Spleen (tissue), 11 donors: ENCODE results near the gene ZNF487. TPM values are rescaled to one million over a fixed set of nuclear protein-coding genes. Genes with fewer than 3 reads are reported as not detected.
A peak's percentile ranks its signal among the peaks of the same experiment; 100 is the strongest.

Source experiments
- DNase-seq: peaks from one replicate; pipeline ENCODE4 v3.0.0-alpha.2; 2020
- H3K27ac ChIP-seq, 8 donors: fragments of 200-600 bp; sonication (generic) in 7 of 8; 1 replicate in 4 of 8; 2 replicates in 4 of 8; pipeline versions ENCODE4 v1.5.0 to v1.8.0; 2016 to 2021; ENCODE audit warnings: inconsistent platforms in 4 of 8, mild to moderate bottlenecking in 4 of 8, moderate library complexity in 1 of 8
- H3K27me3 ChIP-seq, 7 donors: fragments of 200-600 bp; sonication (generic) in 6 of 7; replicated peaks in 1 of 7; 1 replicate in 4 of 7; 2 replicates in 3 of 7; pipeline versions ENCODE4 v1.5.0 to v1.8.0; 2016 to 2021; ENCODE audit warnings: inconsistent platforms in 3 of 7, mild to moderate bottlenecking in 1 of 7
- H3K36me3 ChIP-seq, 6 donors: fragments of 200-600 bp; sonication (generic) in 5 of 6; 1 replicate in 4 of 6; 2 replicates in 2 of 6; pipeline versions ENCODE4 v1.5.0 to v1.8.0; 2016 to 2021; ENCODE audit warnings: inconsistent platforms in 2 of 6
- H3K4me1 ChIP-seq, 6 donors: fragments of 200-600 bp; sonication (generic) in 5 of 6; 1 replicate in 3 of 6; 2 replicates in 3 of 6; pipeline versions ENCODE4 v1.5.0 to v1.8.0; 2016 to 2021; ENCODE audit warnings: inconsistent platforms in 3 of 6
- H3K4me3 ChIP-seq, 8 donors: fragments of 200-600 bp; sonication (generic) in 7 of 8; 1 replicate in 4 of 8; 2 replicates in 4 of 8; pipeline versions ENCODE4 v1.5.0 to v1.8.0; 2016 to 2021; ENCODE audit warnings: inconsistent platforms in 4 of 8, mild to moderate bottlenecking in 4 of 8, moderate library complexity in 2 of 8
- H3K9me3 ChIP-seq, 8 donors: fragments of 200-600 bp; sonication (generic) in 7 of 8; 1 replicate in 4 of 8; 2 replicates in 4 of 8; pipeline versions ENCODE4 v1.5.0 to v1.8.0; 2016 to 2021; ENCODE audit warnings: inconsistent platforms in 4 of 8
- POLR2A ChIP-seq, 3 donors: fragments of 450-650 bp; IDR thresholded peaks; one replicate each; pipeline ENCODE4 v1.5.1; 2017; ENCODE audit warnings: antibody characterized with exemption in 3 of 3, mild to moderate bottlenecking in 1 of 3
- POLR2AphosphoS5 ChIP-seq, 3 donors: sonication (generic); formaldehyde crosslinking; IDR thresholded peaks; one replicate each; pipeline ENCODE4 v1.5.1; 2017; ENCODE audit warnings: antibody characterized with exemption in 3 of 3
- WGBS, 5 donors: extraction: QIAGEN DNeasy Blood & Tissue Kit in 3 of 5; methylation state at CpG; one replicate each; pipeline versions ENCODE4 v1.1.5 to v1.1.7; 2013 to 2018; 5-methylcytosine and 5-hydroxymethylcytosine counted together
- intact Hi-C: fragments of 100-400 bp; cut with DNase I; formaldehyde crosslinking; loops from one replicate; pipeline ENCODE4 v1.15.0; 2023; ENCODE audit warnings: low total_unique reads
- polyA plus RNA-seq, 3 donors: library from polyadenylated mRNA; stranded (reverse); fragments of 200-250 nt; gene quantifications; one replicate each; pipeline ENCODE4 v1.2.1, GENCODE V29; 2013
- total RNA-seq, 7 donors: library from RNA; depleted of rRNA in 3 of 7; stranded (reverse); fragments of >200 nt in 3 of 7; fragmentation: NEBNext Ultra II Directional in 4 of 7; extraction: Animal tissue kit (Norgen Biotek cat#: 25700) in 4 of 7; gene quantifications; one replicate each; pipeline versions ENCODE4 v1.1.0 to v1.2.1, GENCODE V29; 2016 to 2021
- TF ChIP-seq, protein P1 (sequence below), 11 experiments: fragments of 200-600 bp in 7 of 11; fragments of 450-650 bp in 4 of 11; sonication (generic) in 4 of 11; IDR thresholded peaks in 8 of 11; conservative IDR thresholded peaks in 3 of 11; 1 replicate in 7 of 11; 2 replicates in 4 of 11; pipeline versions ENCODE4 v1.4.0 to v1.8.0; 2016 to 2021; ENCODE audit warnings: antibody characterized with exemption in 11 of 11, inconsistent platforms in 4 of 11, mild to moderate bottlenecking in 1 of 11
- donor health status: healthy with polysubstance abuse.
- donor health status: DM: no; HTN: no; CAD: no; lungs with moderate emphysema.
- donor health status: DM: no; HTN: no; CAD: no.
- donor health status: Bipolar disorder and iron deficiency.
- donor health status: healthy.
- donor health status: DM: no; HTN: no; CAD: no.
- donor health status: DM: yes; HTN: yes; CAD: no.

Gene ZNF487
- total and polyA plus RNA-seq, 10 donors: 4.9 to 12.1 (median 7.4) TPM

- DNase-seq: no peak
- Histone ChIP-seq H3K27me3 (no peaks in the 10 kb centered on the region), H3K4me3 (no peak overlapping the region), H3K36me3 (no peaks in the 10 kb centered on the region), H3K9me3 (no peaks in the 10 kb centered on the region), H3K27ac (no peak overlapping the region), H3K4me1 (peaks cover 0 to 26% (median 14%) of the 10 kb centered on the region in 6 donors)
- WGBS, 5 donors: 74 to 91% (median 87%) methylated on average over 2 of the region's 2 CpGs
- TF ChIP-seq POLR2AphosphoS5 (IDR thresholded peaks at IDR 0.05) (no peak), POLR2A (IDR thresholded peaks at IDR 0.05) (no peak)
- TF ChIP-seq, protein P1, sequence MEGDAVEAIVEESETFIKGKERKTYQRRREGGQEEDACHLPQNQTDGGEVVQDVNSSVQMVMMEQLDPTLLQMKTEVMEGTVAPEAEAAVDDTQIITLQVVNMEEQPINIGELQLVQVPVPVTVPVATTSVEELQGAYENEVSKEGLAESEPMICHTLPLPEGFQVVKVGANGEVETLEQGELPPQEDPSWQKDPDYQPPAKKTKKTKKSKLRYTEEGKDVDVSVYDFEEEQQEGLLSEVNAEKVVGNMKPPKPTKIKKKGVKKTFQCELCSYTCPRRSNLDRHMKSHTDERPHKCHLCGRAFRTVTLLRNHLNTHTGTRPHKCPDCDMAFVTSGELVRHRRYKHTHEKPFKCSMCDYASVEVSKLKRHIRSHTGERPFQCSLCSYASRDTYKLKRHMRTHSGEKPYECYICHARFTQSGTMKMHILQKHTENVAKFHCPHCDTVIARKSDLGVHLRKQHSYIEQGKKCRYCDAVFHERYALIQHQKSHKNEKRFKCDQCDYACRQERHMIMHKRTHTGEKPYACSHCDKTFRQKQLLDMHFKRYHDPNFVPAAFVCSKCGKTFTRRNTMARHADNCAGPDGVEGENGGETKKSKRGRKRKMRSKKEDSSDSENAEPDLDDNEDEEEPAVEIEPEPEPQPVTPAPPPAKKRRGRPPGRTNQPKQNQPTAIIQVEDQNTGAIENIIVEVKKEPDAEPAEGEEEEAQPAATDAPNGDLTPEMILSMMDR (IDR thresholded peaks at IDR 0.05 in 8 of 11, conservative IDR thresholded peaks at IDR 0.05 in 3 of 11): no peak
- intact Hi-C loops: no loop called here
These were observed 25.4 kb upstream of the ZNF487 start for GRCh38 chr10:43411536-43411935.

GRCh38 chr10:43415544-43415943, 21.4 kb upstream of the ZNF487 start:
- intact Hi-C loops: no loop called here
- Histone ChIP-seq H3K27ac (no peak overlapping the region), H3K9me3 (no peaks in the 10 kb centered on the region), H3K4me1 (peaks cover 15 to 40% (median 35%) of the 10 kb centered on the region in 6 donors), H3K4me3 (no peak overlapping the region), H3K36me3 (no peaks in the 10 kb centered on the region), H3K27me3 (no peaks in the 10 kb centered on the region)
- no peak for DNase-seq
- no peak for TF ChIP-seq POLR2AphosphoS5 (IDR thresholded peaks at IDR 0.05)
- TF ChIP-seq POLR2A (IDR thresholded peaks at IDR 0.05): no peak
- TF ChIP-seq, protein P1 (IDR thresholded peaks at IDR 0.05 in 8 of 11, conservative IDR thresholded peaks at IDR 0.05 in 3 of 11): no peak
- 84 to 94% (median 91%) methylated on average over 10 of the region's 10 CpGs for WGBS, 5 donors

- 44 to 52% (median 49%) methylated on average over 14 of the region's 14 CpGs for WGBS, 5 donors
- no peak for DNase-seq
- TF ChIP-seq POLR2AphosphoS5 (IDR thresholded peaks at IDR 0.05) (peak in 2 of 3 donors; percentile 52 to 83), POLR2A (IDR thresholded peaks at IDR 0.05) (no peak)
- TF ChIP-seq, protein P1 (IDR thresholded peaks at IDR 0.05 in 8 of 11, conservative IDR thresholded peaks at IDR 0.05 in 3 of 11): no peak
- intact Hi-C loops: no loop called here
- peaks cover 21 to 49% (median 43%) of the 10 kb centered on the region in 6 donors for H3K4me1 ChIP-seq
- no peaks in the 10 kb centered on the region for H3K36me3 ChIP-seq
- H3K9me3 ChIP-seq: no peaks in the 10 kb centered on the region
- no peaks in the 10 kb centered on the region for H3K27me3 ChIP-seq
- peak overlapping the region; percentile 72 to 98 (median 88) for H3K27ac ChIP-seq
- peak overlapping the region in 1 of 8 donors; percentile 34 for H3K4me3 ChIP-seq
These were observed 18.8 kb upstream of the ZNF487 start for GRCh38 chr10:43417950-43418768.

- Histone ChIP-seq H3K9me3 (no peaks in the 10 kb centered on the region), H3K36me3 (no peaks in the 10 kb centered on the region), H3K4me1 (peaks cover 21 to 49% (median 43%) of the 10 kb centered on the region in 6 donors), H3K4me3 (peak overlapping the region; percentile 9 to 75 (median 56)), H3K27ac (peak overlapping the region; percentile 93 to 98 (median 96)), H3K27me3 (no peaks in the 10 kb centered on the region)
- intact Hi-C loops: no loop called here
- WGBS, 5 donors: 48 to 63% (median 58%) methylated on average over 18 of the region's 18 CpGs
- TF ChIP-seq, protein P1 (IDR thresholded peaks at IDR 0.05 in 8 of 11, conservative IDR thresholded peaks at IDR 0.05 in 3 of 11): peak in 1 of 11 experiments; percentile 3
- TF ChIP-seq POLR2A (IDR thresholded peaks at IDR 0.05) (no peak), POLR2AphosphoS5 (IDR thresholded peaks at IDR 0.05) (no peak)
- DNase-seq: no peak
These were observed 16.9 kb upstream of the ZNF487 start for GRCh38 chr10:43419997-43420368.
